Activated CD4-positive, alpha-beta T cell treated with anti-CD3 and anti-CD28 coated beads, Interleukin-2, amount 10 ng/mL, durations not matched to agents 7 days and 5 days (primary cell): ENCODE measurements around the gene OR1Q1. TPM values are rescaled to one million over a fixed set of nuclear protein-coding genes. Genes with fewer than 3 reads are reported as not detected.
"Not testable (repeated sequence)": the region's sequence is repeated elsewhere in the genome, so short reads cannot be mapped to it uniquely, and the experiment has no call there.

Experiments used
- CTCF ChIA-PET: fragments of 350-600 bp; sonication (Branson Sonifier 250); formaldehyde crosslinking; loops from one replicate; lab custom pipeline; 2021; ENCODE audit warnings: antibody characterized with exemption; lab: Charles Lee
- POLR2A ChIA-PET: fragments of 350-600 bp; sonication (Branson Sonifier 250); formaldehyde crosslinking; loops from one replicate; lab custom pipeline; 2021; ENCODE audit warnings: antibody characterized with exemption; lab: Charles Lee
- DNase-seq: peaks from one replicate; pipeline ENCODE4 v3.0.0-alpha.2; 2020
- H3K27ac Mint-ChIP-seq: one replicate; pipeline ENCODE4 v1.8.0; 2021; ENCODE audit warnings: mild to moderate bottlenecking, moderate library complexity, mixed read lengths
- H3K27me3 Mint-ChIP-seq: one replicate; pipeline ENCODE4 v1.8.0; 2021; ENCODE audit warnings: mixed read lengths
- H3K36me3 Mint-ChIP-seq: one replicate; pipeline ENCODE4 v1.8.0; 2021; ENCODE audit warnings: low read depth, mixed read lengths
- H3K4me1 Mint-ChIP-seq: one replicate; pipeline ENCODE4 v1.8.0; 2021; ENCODE audit warnings: mixed read lengths
- H3K4me3 Mint-ChIP-seq: one replicate; pipeline ENCODE4 v1.8.0; 2021; ENCODE audit warnings: mild to moderate bottlenecking, moderate library complexity, mixed read lengths
- H3K9me3 Mint-ChIP-seq: one replicate; pipeline ENCODE4 v1.8.0; 2021; ENCODE audit warnings: mixed read lengths
- total RNA-seq, 2 experiments: library from RNA; stranded (reverse); gene quantifications; one replicate each; pipeline ENCODE4 v1.2.3, GENCODE V29; 2021

Gene OR1Q1
- total RNA-seq = not detected

- DNase-seq = no peak
- no peak within 1 kb of the TSS for H3K4me3 Mint-ChIP-seq
- no peaks in the 10 kb centered on the region for H3K36me3 Mint-ChIP-seq
- H3K4me1 Mint-ChIP-seq = no peaks in the 10 kb centered on the region
- ChIA-PET POLR2A (no interaction called here), CTCF (no interaction called here)
- no peak within 1 kb of the TSS for H3K27ac Mint-ChIP-seq
- no peaks in the 10 kb centered on the region for H3K9me3 Mint-ChIP-seq
- H3K27me3 Mint-ChIP-seq = peaks cover 2% of the 10 kb centered on the region
Measured at GRCh38 chr9:122614362-122614761, at the start of gene OR1Q1. TSS of gene OR1Q1 (plus strand) at chr9:122614738. CDS start at chr9:122614738, 0 bp downstream.

- ChIA-PET CTCF (no interaction called here), POLR2A (no interaction called here)
- DNase-seq = no peak
- Mint-ChIP-seq H3K4me3 (no peak overlapping the region), H3K27ac (no peak overlapping the region), H3K4me1 (peaks cover 7% of the 10 kb centered on the region), H3K27me3 (peaks cover 5% of the 10 kb centered on the region), H3K9me3 (peaks cover 2% of the 10 kb centered on the region), H3K36me3 (no peaks in the 10 kb centered on the region)
Measured at GRCh38 chr9:122567901-122568300, 46.6 kb upstream of the OR1Q1 start.

- CTCF ChIA-PET = no interaction called here
- POLR2A ChIA-PET = interaction anchor here (0.5 to 0.6 kb wide), 2 partner anchors 12 to 17 kb away, joined by 3 to 7 read pairs; no protein-coding TSS in a partner anchor
- no peak overlapping the region for H3K27ac Mint-ChIP-seq
- H3K4me3 Mint-ChIP-seq = no peak overlapping the region
- peaks cover 7% of the 10 kb centered on the region for H3K4me1 Mint-ChIP-seq
- no peaks in the 10 kb centered on the region for H3K36me3 Mint-ChIP-seq
- H3K27me3 Mint-ChIP-seq = peaks cover 2% of the 10 kb centered on the region
- no peak for DNase-seq
- no peaks in the 10 kb centered on the region for H3K9me3 Mint-ChIP-seq
Measured at GRCh38 chr9:122572456-122572855, 42.1 kb upstream of the OR1Q1 start.

GRCh38 chr9:122579874-122580273 lies 34.7 kb upstream of the OR1Q1 start:
- Mint-ChIP-seq H3K27ac (no peak overlapping the region), H3K4me3 (no peak overlapping the region), H3K36me3 (no peaks in the 10 kb centered on the region), H3K9me3 (no peaks in the 10 kb centered on the region), H3K4me1 (no peaks in the 10 kb centered on the region), H3K27me3 (peaks cover 1% of the 10 kb centered on the region)
- no peak for DNase-seq
- CTCF ChIA-PET = no interaction called here
- POLR2A ChIA-PET = no interaction called here

- DNase-seq = no peak
- no peak overlapping the region for H3K27ac Mint-ChIP-seq
- H3K4me1 Mint-ChIP-seq = no peaks in the 10 kb centered on the region
- peaks cover 3% of the 10 kb centered on the region for H3K27me3 Mint-ChIP-seq
- H3K4me3 Mint-ChIP-seq = no peak overlapping the region
- ChIA-PET POLR2A (no interaction called here), CTCF (no interaction called here)
- no peaks in the 10 kb centered on the region for H3K9me3 Mint-ChIP-seq
- no peaks in the 10 kb centered on the region for H3K36me3 Mint-ChIP-seq
Measured at GRCh38 chr9:122580360-122580759, 34.2 kb upstream of the OR1Q1 start.

- POLR2A ChIA-PET, CTCF ChIA-PET: not testable (repeated sequence)
Measured at GRCh38 chr9:122583284-122583683, 31.3 kb upstream of the OR1Q1 start, which contains the start of gene OR1L8. TSS of gene OR1L8 (minus strand) at chr9:122583384. CDS start at chr9:122568477, 14,907 bp downstream.

GRCh38 chr9:122605691-122606090 lies 8.8 kb upstream of the OR1Q1 start:
- CTCF ChIA-PET = no interaction called here
- POLR2A ChIA-PET = no interaction called here
- H3K4me1 Mint-ChIP-seq = no peaks in the 10 kb centered on the region
- H3K36me3 Mint-ChIP-seq = no peaks in the 10 kb centered on the region
- no peak for DNase-seq
- H3K27me3 Mint-ChIP-seq = no peaks in the 10 kb centered on the region
- no peak overlapping the region for H3K27ac Mint-ChIP-seq
- peaks cover 3% of the 10 kb centered on the region for H3K9me3 Mint-ChIP-seq
- H3K4me3 Mint-ChIP-seq = no peak overlapping the region

More at GRCh38 chr9:122583284-122583683, 31.3 kb upstream of the OR1Q1 start, which contains the start of gene OR1L8:
- not testable (repeated sequence) for H3K9me3 Mint-ChIP-seq, H3K27me3 Mint-ChIP-seq, DNase-seq, H3K4me3 Mint-ChIP-seq, H3K4me1 Mint-ChIP-seq, H3K36me3 Mint-ChIP-seq, H3K27ac Mint-ChIP-seq

- no peaks in the 10 kb centered on the region for H3K36me3 Mint-ChIP-seq
- CTCF ChIA-PET = no interaction called here
- H3K4me3 Mint-ChIP-seq = no peak overlapping the region
- H3K4me1 Mint-ChIP-seq = no peaks in the 10 kb centered on the region
- H3K27me3 Mint-ChIP-seq = no peaks in the 10 kb centered on the region
- H3K27ac Mint-ChIP-seq = no peak overlapping the region
- no peaks in the 10 kb centered on the region for H3K9me3 Mint-ChIP-seq
- no peak for DNase-seq
- POLR2A ChIA-PET = no interaction called here
Measured at GRCh38 chr9:122606587-122606986, 8.0 kb upstream of the OR1Q1 start.

GRCh38 chr9:122609804-122610203 lies 4.7 kb upstream of the OR1Q1 start:
- H3K9me3 Mint-ChIP-seq = no peaks in the 10 kb centered on the region

GRCh38 chr9:122619996-122620395 lies 5.5 kb downstream of the OR1Q1 start:
- H3K9me3 Mint-ChIP-seq = no peaks in the 10 kb centered on the region
- no peaks in the 10 kb centered on the region for H3K4me1 Mint-ChIP-seq
- POLR2A ChIA-PET = no interaction called here
- no peak overlapping the region for H3K27ac Mint-ChIP-seq
- no peaks in the 10 kb centered on the region for H3K36me3 Mint-ChIP-seq
- no peak for DNase-seq
- CTCF ChIA-PET = interaction anchor here (0.6 kb wide), 1 partner anchor 240 kb away, joined by 3 read pairs; no protein-coding TSS in a partner anchor
- no peak overlapping the region for H3K4me3 Mint-ChIP-seq
- H3K27me3 Mint-ChIP-seq = no peaks in the 10 kb centered on the region

More at GRCh38 chr9:122609804-122610203, 4.7 kb upstream of the OR1Q1 start:
- POLR2A ChIA-PET = no interaction called here
- Mint-ChIP-seq H3K4me3 (no peak overlapping the region), H3K27me3 (peaks cover 2% of the 10 kb centered on the region), H3K27ac (no peak overlapping the region), H3K4me1 (no peaks in the 10 kb centered on the region), H3K36me3 (no peaks in the 10 kb centered on the region)
- CTCF ChIA-PET = no interaction called here
- DNase-seq = no peak

- H3K4me3 Mint-ChIP-seq = no peak overlapping the region
- H3K9me3 Mint-ChIP-seq = peaks cover 2% of the 10 kb centered on the region
- H3K36me3 Mint-ChIP-seq = no peaks in the 10 kb centered on the region
- H3K27ac Mint-ChIP-seq = no peak overlapping the region
- H3K27me3 Mint-ChIP-seq = peaks cover 2% of the 10 kb centered on the region
- no peak for DNase-seq
- H3K4me1 Mint-ChIP-seq = no peaks in the 10 kb centered on the region
- POLR2A ChIA-PET = no interaction called here
- CTCF ChIA-PET = no interaction called here
Measured at GRCh38 chr9:122642226-122642625, 27.7 kb downstream of the OR1Q1 start.

- CTCF ChIA-PET = no interaction called here
- H3K4me1 Mint-ChIP-seq = no peaks in the 10 kb centered on the region
- H3K36me3 Mint-ChIP-seq = no peaks in the 10 kb centered on the region
- peaks cover 3% of the 10 kb centered on the region for H3K27me3 Mint-ChIP-seq
- no peak overlapping the region for H3K4me3 Mint-ChIP-seq
- no peaks in the 10 kb centered on the region for H3K9me3 Mint-ChIP-seq
- POLR2A ChIA-PET = no interaction called here
- no peak overlapping the region for H3K27ac Mint-ChIP-seq
- DNase-seq = no peak
Measured at GRCh38 chr9:122656378-122656777, 41.8 kb downstream of the OR1Q1 start.

GRCh38 chr9:122657527-122657926 lies 43.0 kb downstream of the OR1Q1 start, which contains the start of gene OR1B1:
TSS of gene OR1B1 (minus strand) at chr9:122657627.
- H3K27ac Mint-ChIP-seq = no peak within 1 kb of the TSS
- H3K4me3 Mint-ChIP-seq = no peak within 1 kb of the TSS
- CTCF ChIA-PET = no interaction called here
- no peaks in the 10 kb centered on the region for H3K4me1 Mint-ChIP-seq
- DNase-seq = no peak
- peaks cover 3% of the 10 kb centered on the region for H3K27me3 Mint-ChIP-seq
- no peaks in the 10 kb centered on the region for H3K36me3 Mint-ChIP-seq
- no peaks in the 10 kb centered on the region for H3K9me3 Mint-ChIP-seq
- POLR2A ChIA-PET = no interaction called here

- POLR2A ChIA-PET = no interaction called here
- CTCF ChIA-PET = no interaction called here
- peaks cover under 1% of the 10 kb centered on the region for H3K9me3 Mint-ChIP-seq
Measured at GRCh38 chr9:122661416-122661815, 46.9 kb downstream of the OR1Q1 start, which contains the start of gene OR1L1. TSS of gene OR1L1 (plus strand) at chr9:122661716. CDS start at chr9:122661716, 0 bp downstream.

More at GRCh38 chr9:122661416-122661815, 46.9 kb downstream of the OR1Q1 start, which contains the start of gene OR1L1:
- H3K4me1 Mint-ChIP-seq = no peaks in the 10 kb centered on the region
- no peak within 1 kb of the TSS for H3K27ac Mint-ChIP-seq
- H3K4me3 Mint-ChIP-seq = no peak within 1 kb of the TSS
- no peaks in the 10 kb centered on the region for H3K27me3 Mint-ChIP-seq
- no peak for DNase-seq
- H3K36me3 Mint-ChIP-seq = no peaks in the 10 kb centered on the region
